GM19193 (cell line): Measurements from ENCODE around the gene STK26.

Experiments used
- POLR2A ChIP-seq: IDR thresholded peaks from 4 replicates; pipeline ENCODE4 v1.6.1; 2011; ENCODE audit not compliant: insufficient read depth, insufficient read length; ENCODE audit errors: extremely low read depth

The STK26 gene

GRCh38 chrX:132119283-132119682 is 96.2 kb downstream of the STK26 start:
- TF ChIP-seq POLR2A = no peak

GRCh38 chrX:132119821-132120515 is 96.9 kb downstream of the STK26 start:
- no peak for TF ChIP-seq POLR2A

DNA sequence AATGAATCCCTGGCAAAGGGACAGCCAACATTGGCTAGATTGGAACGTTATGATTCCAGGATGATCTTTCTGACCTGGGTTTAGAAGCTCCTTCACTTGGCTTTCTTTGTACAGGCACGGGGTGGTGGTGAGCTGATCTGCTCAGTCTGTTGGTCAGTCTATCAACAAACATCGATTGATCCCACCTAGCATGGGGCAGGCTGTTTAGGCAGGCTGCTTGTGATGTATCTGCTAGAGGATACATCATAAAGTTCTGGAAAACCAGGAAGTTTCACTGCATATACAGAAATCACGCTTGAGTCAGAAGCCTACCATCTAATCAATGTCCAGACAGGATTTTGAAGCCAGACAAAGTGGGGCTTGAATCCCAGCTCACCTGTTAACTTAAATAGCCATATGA is 97.8 kb downstream of the STK26 start:
- no peak for TF ChIP-seq POLR2A
